Liver (tissue), 9 donors: ENCODE data around the gene VN1R5. TPM values are rescaled to one million over a fixed set of nuclear protein-coding genes. Genes with fewer than 3 reads are reported as not detected.
A peak's percentile ranks its signal among the peaks of the same experiment; 100 is the strongest.

Experiments
- DNase-seq: peaks from one replicate; pipeline ENCODE4 v3.0.0-alpha.2; 2017; ENCODE audit warnings: low spot score
- H3K27ac ChIP-seq, 2 donors: one replicate each; pipeline ENCODE4 v1.7.0; 2013; ENCODE audit warnings: inconsistent platforms in 2 of 2, low read length in 2 of 2, control low read depth in 1 of 2, low read depth in 1 of 2, mild to moderate bottlenecking in 1 of 2
- H3K27me3 ChIP-seq, 4 donors: one replicate each; pipeline versions ENCODE4 v1.6.1 to v1.7.0; 2013; ENCODE audit warnings: low read length in 3 of 4, inconsistent platforms in 1 of 4, mild to moderate bottlenecking in 1 of 4, moderate library complexity in 1 of 4; ENCODE audit not compliant: control insufficient read depth in 4 of 4, insufficient read depth in 4 of 4
- H3K36me3 ChIP-seq, 4 donors: one replicate each; pipeline versions ENCODE4 v1.6.1 to v1.7.0; 2013; ENCODE audit warnings: low read length in 3 of 4, mild to moderate bottlenecking in 3 of 4, low read depth in 1 of 4, moderate library complexity in 1 of 4; ENCODE audit not compliant: control insufficient read depth in 4 of 4, insufficient read depth in 3 of 4
- H3K4me1 ChIP-seq, 4 donors: one replicate each; pipeline versions ENCODE4 v1.6.1 to v1.7.0; 2013; ENCODE audit warnings: low read length in 3 of 4, mild to moderate bottlenecking in 3 of 4, moderate library complexity in 1 of 4; ENCODE audit not compliant: control insufficient read depth in 4 of 4, insufficient read depth in 4 of 4
- H3K4me3 ChIP-seq, 3 donors: one replicate each; pipeline versions ENCODE4 v1.6.1 to v1.7.0; 2013; ENCODE audit warnings: low read length in 3 of 3, control low read depth in 1 of 3, low read depth in 1 of 3, mild to moderate bottlenecking in 1 of 3
- H3K9ac ChIP-seq, 2 donors: one replicate each; pipeline ENCODE4 v1.7.0; 2013; ENCODE audit warnings: low read length in 2 of 2, mild to moderate bottlenecking in 2 of 2, moderate library complexity in 2 of 2, control low read depth in 1 of 2, low read depth in 1 of 2
- H3K9me3 ChIP-seq, 4 donors: one replicate each; pipeline versions ENCODE4 v1.6.1 to v1.7.0; 2013; ENCODE audit warnings: low read length in 3 of 4; ENCODE audit not compliant: control insufficient read depth in 4 of 4
- ATF3 ChIP-seq: IDR thresholded peaks from 2 replicates; pipeline ENCODE4 v1.6.1; 2016; ENCODE audit warnings: antibody characterized with exemption
- EGR1 ChIP-seq, 2 donors: IDR thresholded peaks; 2 replicates each; pipeline ENCODE4 v1.6.1; 2016 to 2018; ENCODE audit warnings: antibody characterized with exemption in 2 of 2, low read depth in 2 of 2
- FOXA2 ChIP-seq: IDR thresholded peaks from 2 replicates; pipeline ENCODE4 v1.6.1; 2016; ENCODE audit warnings: antibody characterized with exemption
- GABPA ChIP-seq, 2 donors: IDR thresholded peaks in 1 of 2; conservative IDR thresholded peaks in 1 of 2; 2 replicates each; pipeline ENCODE4 v1.6.1; 2016; ENCODE audit warnings: antibody characterized with exemption in 2 of 2, mild to moderate bottlenecking in 1 of 2, moderate library complexity in 1 of 2
- HNF4A ChIP-seq, 2 donors: conservative IDR thresholded peaks; 2 replicates each; pipeline ENCODE4 v1.6.1; 2016; ENCODE audit warnings: antibody characterized with exemption in 2 of 2, mild to moderate bottlenecking in 2 of 2
- HNF4G ChIP-seq: IDR thresholded peaks from 2 replicates; pipeline ENCODE4 v1.6.1; 2016; ENCODE audit warnings: antibody characterized with exemption
- JUND ChIP-seq, 2 donors: IDR thresholded peaks; 2 replicates each; pipeline ENCODE4 v1.6.1; 2016; ENCODE audit warnings: antibody characterized with exemption in 2 of 2
- NR2F2 ChIP-seq: IDR thresholded peaks from 2 replicates; pipeline ENCODE4 v1.6.1; 2016; ENCODE audit warnings: antibody characterized with exemption
- RAD21 ChIP-seq, 2 donors: IDR thresholded peaks; 2 replicates each; pipeline ENCODE4 v1.6.1; 2016; ENCODE audit warnings: antibody characterized with exemption in 2 of 2, mild to moderate bottlenecking in 2 of 2
- REST ChIP-seq: IDR thresholded peaks from 2 replicates; pipeline ENCODE4 v1.6.1; 2016; ENCODE audit warnings: antibody characterized with exemption, mild to moderate bottlenecking
- RXRA ChIP-seq, 2 donors: IDR thresholded peaks; 2 replicates each; pipeline ENCODE4 v1.6.1; 2017 to 2018; ENCODE audit warnings: antibody characterized with exemption in 2 of 2, mild to moderate bottlenecking in 1 of 2
- SP1 ChIP-seq: IDR thresholded peaks from 2 replicates; pipeline ENCODE4 v1.6.1; 2018; ENCODE audit warnings: antibody characterized with exemption, mild to moderate bottlenecking
- TAF1 ChIP-seq: conservative IDR thresholded peaks from 2 replicates; pipeline ENCODE4 v1.6.1; 2016; ENCODE audit warnings: antibody characterized with exemption, mild to moderate bottlenecking
- YY1 ChIP-seq: IDR thresholded peaks from 2 replicates; pipeline ENCODE4 v1.6.1; 2016; ENCODE audit warnings: antibody characterized with exemption, mild to moderate bottlenecking
- WGBS: extraction: QIAGEN DNeasy Blood & Tissue Kit; methylation state at CpG from one replicate; pipeline ENCODE4 v1.1.7; 2013; 5-methylcytosine and 5-hydroxymethylcytosine counted together
- polyA plus RNA-seq, 2 donors: library from polyadenylated mRNA; stranded (reverse) in 1 of 2; unstranded in 1 of 2; fragments of 200-250 nt in 1 of 2; fragments of >200 nt in 1 of 2; fragmentation: Nextera tagmentation in 1 of 2; extraction: Ambion mirVana in 1 of 2; gene quantifications; one replicate each; pipeline versions ENCODE4 v1.2.1 to v1.2.3, GENCODE V29; 2013 to 2015
- total RNA-seq, 2 donors: library from RNA; depleted of rRNA; stranded (reverse); fragments of >200 nt; gene quantifications; one replicate each; pipeline ENCODE4 v1.2.3, GENCODE V29; 2014
- TF ChIP-seq, protein P1 (sequence below): fragments of 150-350 bp; IDR thresholded peaks from 2 replicates; pipeline ENCODE4 v1.5.1; 2017; ENCODE audit warnings: improper control_type of control experiment, low read depth, low read length; ENCODE audit not compliant: missing input control
- TF ChIP-seq, protein P2 (sequence below): IDR thresholded peaks from 2 replicates; pipeline ENCODE4 v1.6.1; 2016; ENCODE audit warnings: antibody characterized with exemption
- TF ChIP-seq, protein P3 (sequence below): IDR thresholded peaks from 2 replicates; pipeline ENCODE4 v1.6.1; 2016; ENCODE audit warnings: antibody characterized with exemption
- donor health status: healthy.
- donor health status: healthy.
- donor health status: healthy.
- donor health status: healthy.
- donor health status: healthy.

Gene VN1R5
- total and polyA plus RNA-seq, 4 donors, result not detected

GRCh38 chr1:247277191-247277590 lies 21.3 kb downstream of the VN1R5 start:
- Histone ChIP-seq H3K9me3 (no peaks in the 10 kb centered on the region), H3K4me1 (no peaks in the 10 kb centered on the region), H3K36me3 (no peaks in the 10 kb centered on the region), H3K9ac (no peak overlapping the region), H3K27ac (no peak overlapping the region), H3K27me3 (no peaks in the 10 kb centered on the region), H3K4me3 (no peak overlapping the region)
- WGBS, result 82% methylated on average over 2 of the region's 2 CpGs
- TF ChIP-seq RAD21 (IDR thresholded peaks at IDR 0.05) (no peak), GABPA (IDR thresholded peaks at IDR 0.05 in 1 of 2, conservative IDR thresholded peaks at IDR 0.05 in 1 of 2) (no peak), JUND (IDR thresholded peaks at IDR 0.05) (no peak), YY1 (no peak), TAF1 (no peak), EGR1 (IDR thresholded peaks at IDR 0.05; ENCODE audit: low read depth in 2 of 2) (no peak)
- TF ChIP-seq, protein P1, sequence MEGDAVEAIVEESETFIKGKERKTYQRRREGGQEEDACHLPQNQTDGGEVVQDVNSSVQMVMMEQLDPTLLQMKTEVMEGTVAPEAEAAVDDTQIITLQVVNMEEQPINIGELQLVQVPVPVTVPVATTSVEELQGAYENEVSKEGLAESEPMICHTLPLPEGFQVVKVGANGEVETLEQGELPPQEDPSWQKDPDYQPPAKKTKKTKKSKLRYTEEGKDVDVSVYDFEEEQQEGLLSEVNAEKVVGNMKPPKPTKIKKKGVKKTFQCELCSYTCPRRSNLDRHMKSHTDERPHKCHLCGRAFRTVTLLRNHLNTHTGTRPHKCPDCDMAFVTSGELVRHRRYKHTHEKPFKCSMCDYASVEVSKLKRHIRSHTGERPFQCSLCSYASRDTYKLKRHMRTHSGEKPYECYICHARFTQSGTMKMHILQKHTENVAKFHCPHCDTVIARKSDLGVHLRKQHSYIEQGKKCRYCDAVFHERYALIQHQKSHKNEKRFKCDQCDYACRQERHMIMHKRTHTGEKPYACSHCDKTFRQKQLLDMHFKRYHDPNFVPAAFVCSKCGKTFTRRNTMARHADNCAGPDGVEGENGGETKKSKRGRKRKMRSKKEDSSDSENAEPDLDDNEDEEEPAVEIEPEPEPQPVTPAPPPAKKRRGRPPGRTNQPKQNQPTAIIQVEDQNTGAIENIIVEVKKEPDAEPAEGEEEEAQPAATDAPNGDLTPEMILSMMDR, result no peak
- TF ChIP-seq, protein P2, sequence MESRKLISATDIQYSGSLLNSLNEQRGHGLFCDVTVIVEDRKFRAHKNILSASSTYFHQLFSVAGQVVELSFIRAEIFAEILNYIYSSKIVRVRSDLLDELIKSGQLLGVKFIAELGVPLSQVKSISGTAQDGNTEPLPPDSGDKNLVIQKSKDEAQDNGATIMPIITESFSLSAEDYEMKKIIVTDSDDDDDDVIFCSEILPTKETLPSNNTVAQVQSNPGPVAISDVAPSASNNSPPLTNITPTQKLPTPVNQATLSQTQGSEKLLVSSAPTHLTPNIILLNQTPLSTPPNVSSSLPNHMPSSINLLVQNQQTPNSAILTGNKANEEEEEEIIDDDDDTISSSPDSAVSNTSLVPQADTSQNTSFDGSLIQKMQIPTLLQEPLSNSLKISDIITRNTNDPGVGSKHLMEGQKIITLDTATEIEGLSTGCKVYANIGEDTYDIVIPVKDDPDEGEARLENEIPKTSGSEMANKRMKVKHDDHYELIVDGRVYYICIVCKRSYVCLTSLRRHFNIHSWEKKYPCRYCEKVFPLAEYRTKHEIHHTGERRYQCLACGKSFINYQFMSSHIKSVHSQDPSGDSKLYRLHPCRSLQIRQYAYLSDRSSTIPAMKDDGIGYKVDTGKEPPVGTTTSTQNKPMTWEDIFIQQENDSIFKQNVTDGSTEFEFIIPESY, result no peak
- no peak for DNase-seq

GRCh38 chr1:247281001-247281574 lies 25.2 kb downstream of the VN1R5 start:
- TF ChIP-seq NR2F2 (no peak), FOXA2 (no peak), ATF3 (no peak), EGR1 (IDR thresholded peaks at IDR 0.05; ENCODE audit: low read depth in 2 of 2) (no peak), REST (no peak), HNF4G (no peak), SP1 (no peak), GABPA (IDR thresholded peaks at IDR 0.05 in 1 of 2, conservative IDR thresholded peaks at IDR 0.05 in 1 of 2) (no peak), HNF4A (conservative IDR thresholded peaks at IDR 0.05) (no peak), TAF1 (no peak), RXRA (IDR thresholded peaks at IDR 0.05) (no peak), JUND (IDR thresholded peaks at IDR 0.05) (no peak), YY1 (no peak), RAD21 (IDR thresholded peaks at IDR 0.05) (no peak)
- TF ChIP-seq, protein P2, result no peak
- TF ChIP-seq, protein P3, sequence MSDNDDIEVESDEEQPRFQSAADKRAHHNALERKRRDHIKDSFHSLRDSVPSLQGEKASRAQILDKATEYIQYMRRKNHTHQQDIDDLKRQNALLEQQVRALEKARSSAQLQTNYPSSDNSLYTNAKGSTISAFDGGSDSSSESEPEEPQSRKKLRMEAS, result no peak
- TF ChIP-seq, protein P1, result no peak
- H3K4me1 ChIP-seq, result no peaks in the 10 kb centered on the region
- peak; percentile 20 for DNase-seq
- no peak overlapping the region for H3K4me3 ChIP-seq
- no peaks in the 10 kb centered on the region for H3K27me3 ChIP-seq
- H3K36me3 ChIP-seq, result no peaks in the 10 kb centered on the region
- WGBS, result 63% methylated on average over 5 of the region's 5 CpGs
- no peak overlapping the region for H3K9ac ChIP-seq
- no peak overlapping the region for H3K27ac ChIP-seq
- peaks cover 0 to 1% (median 0%) of the 10 kb centered on the region in 4 donors for H3K9me3 ChIP-seq
